HG02642 (cell line): ENCODE data around the gene LIMCH1.

Experiments used
- ATAC-seq: cut with Tn5 transposase; IDR thresholded peaks from one replicate; pipeline ENCODE4 v1.9.1; 2021; ENCODE audit warnings: mild to moderate bottlenecking; ENCODE audit not compliant: unreplicated experiment, poor library complexity

The LIMCH1 gene

DNA sequence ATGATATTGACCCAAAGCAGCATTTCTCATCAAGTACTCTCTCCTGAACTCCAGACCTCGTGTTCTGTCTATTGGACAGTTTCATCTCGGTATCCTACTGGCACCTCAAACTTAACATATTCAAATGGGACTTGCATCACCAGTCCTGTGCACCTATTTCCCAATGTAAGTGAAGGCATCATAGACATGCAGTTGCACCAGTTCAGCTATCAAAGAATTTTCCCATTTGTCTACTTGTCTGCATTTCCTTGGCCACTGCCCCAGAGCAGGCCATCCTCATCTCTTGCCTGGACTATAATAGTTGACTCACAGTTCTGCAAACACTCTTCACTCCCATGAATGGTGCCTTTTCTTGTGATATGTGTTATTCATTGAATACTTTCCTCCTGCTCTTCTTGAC is 11.3 kb upstream of the LIMCH1 start:
- no peak for ATAC-seq

DNA sequence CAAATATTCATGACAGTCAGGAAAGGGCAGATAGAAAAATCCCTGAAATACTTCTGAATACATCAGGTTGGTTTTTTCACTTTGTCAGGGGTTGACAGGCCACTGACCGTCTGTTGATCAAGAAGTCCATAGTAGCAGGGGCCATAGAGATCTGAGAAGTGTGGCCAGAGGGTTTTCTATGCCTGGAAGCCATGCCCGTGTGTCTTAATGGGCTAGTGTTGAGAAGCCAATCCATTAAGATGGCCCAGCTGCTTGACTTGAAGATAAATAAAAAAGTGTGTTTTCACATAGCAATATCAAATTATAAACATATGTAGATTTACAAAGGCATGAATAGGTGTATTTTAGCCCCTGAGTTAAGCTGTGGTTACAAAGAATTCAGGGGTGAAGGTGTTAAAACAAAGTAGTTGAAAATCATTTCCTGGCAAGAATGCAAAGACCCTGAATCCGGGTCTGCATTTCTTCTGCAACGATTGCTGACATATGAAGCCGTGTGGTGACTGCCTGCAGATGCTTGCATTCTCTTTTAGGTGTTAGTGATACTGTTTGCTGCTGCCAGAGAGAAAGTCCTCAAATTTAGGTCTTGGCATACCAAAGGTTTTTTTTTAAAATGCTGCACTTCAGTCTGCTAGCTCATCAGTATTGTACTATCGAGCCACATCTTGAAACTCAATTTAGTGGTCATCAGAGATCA is 9.3 kb upstream of the LIMCH1 start:
- no peak for ATAC-seq

DNA sequence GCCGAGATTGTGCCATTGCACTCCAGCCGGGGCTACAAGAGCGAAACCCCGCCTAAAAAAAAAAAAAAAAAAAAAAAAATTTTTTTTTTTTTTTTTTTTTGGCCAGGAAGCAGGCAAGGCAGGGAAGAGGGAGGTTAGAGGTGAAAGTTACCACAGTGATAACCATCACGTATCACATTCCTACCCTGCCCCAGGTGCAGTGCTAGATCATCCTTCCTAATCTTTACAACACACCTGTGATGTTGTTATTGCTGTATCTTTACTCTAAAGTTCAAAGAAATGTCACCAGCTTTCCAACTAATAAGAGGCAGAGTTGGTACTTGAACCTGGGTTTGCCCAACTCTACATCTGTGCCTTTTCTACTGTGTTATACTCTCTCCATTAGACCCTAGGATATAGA is 7.2 kb upstream of the LIMCH1 start:
- no peak for ATAC-seq

DNA sequence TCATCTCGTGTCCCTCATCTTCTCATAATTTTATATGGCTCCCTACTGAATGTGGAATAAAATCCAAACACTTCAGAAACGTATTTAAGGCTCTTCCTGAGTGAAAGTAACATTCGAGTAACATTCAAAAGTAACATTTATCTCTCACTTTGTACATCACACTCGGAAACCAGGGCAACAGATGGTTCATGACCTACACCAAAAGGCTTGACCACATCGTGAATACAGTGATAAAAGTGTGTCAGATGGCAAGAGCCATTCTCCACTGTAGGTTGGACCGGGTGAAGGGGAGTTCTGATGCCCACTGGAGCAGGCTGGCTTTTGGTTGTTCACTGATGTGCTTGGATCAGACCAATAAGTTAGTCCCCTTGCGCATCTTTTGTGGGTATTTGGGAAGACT is 5.6 kb upstream of the LIMCH1 start:
- no peak for ATAC-seq

DNA sequence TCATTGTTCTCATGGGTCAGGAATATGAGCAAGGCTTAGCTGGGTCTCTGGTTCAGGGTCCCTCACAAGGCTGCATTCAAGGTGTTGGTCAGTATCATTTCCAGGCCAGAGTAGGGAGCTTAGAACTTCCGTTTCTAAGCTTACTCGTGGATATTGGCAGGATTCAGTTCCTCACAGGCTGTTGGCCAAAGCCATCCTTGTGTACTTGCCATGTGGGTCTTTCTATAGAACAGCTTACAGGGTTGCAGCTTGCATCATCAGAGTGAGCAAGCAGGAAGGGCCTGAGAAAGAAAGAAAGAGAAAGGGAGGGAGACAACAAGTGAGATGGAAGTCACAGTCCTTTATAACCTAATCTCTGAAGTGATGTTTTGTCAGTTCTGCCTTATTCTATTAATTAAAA is 5.1 kb upstream of the LIMCH1 start:
- ATAC-seq: no peak

DNA sequence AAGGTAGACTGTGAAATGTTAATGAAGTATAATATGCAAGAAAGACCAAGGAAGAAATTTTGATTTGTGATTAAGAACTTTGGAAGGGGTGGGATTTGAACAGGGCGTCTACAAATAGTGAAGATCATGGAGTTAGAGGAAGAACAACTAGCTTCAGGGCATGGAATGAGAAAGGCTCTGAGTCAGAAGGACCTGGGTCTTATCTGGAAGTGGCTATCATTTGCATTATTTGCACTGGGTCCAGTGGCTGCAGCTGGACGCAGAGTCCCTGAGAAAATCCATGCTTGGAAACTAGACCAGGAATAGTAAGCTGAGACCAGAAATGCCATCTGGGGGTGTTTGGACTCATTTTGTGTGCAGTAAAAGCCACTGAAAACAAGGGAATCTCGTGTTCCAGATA is 4.3 kb upstream of the LIMCH1 start:
- no peak for ATAC-seq

DNA sequence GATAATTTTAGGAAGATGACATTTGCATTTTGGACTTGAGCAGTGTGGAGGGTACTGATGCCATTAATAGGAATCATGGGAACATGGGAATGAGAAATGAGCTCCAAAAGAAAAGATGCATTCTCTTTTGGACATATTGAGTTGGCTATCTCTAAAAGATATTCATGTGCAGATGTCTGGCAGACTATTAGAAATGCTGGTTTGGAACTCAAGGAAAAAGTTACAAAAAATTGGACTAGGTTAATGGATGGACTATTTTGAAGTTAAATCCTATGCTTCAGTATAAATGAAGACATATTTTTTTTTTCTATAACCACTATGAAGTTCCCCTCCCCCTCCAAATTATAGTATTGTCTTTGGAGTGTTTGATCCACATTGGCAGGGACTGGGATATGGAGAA is 3.6 kb upstream of the LIMCH1 start:
- ATAC-seq: no peak

DNA sequence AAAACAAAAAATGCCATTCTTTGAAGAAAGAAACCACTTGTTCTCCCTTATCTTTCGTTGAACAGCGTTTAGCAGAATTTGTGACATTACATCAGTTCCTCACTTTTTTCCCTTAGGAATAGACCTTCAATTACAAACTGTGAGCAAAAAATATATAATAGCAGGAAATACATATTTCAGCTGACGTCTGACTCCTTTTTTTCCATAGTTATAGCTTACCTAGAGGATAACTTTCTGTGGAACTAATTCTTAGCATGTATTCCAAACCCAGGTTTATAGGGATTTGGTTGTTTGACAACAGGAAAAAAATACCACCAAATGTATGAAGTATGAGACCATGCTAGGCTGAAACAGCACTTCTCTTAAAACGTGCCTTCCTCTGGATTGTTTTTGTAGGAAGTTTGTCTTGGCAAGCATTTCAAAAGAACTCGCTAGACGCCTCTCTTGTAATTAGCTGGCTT is 2.0 kb upstream of the LIMCH1 start:
- no peak for ATAC-seq

DNA sequence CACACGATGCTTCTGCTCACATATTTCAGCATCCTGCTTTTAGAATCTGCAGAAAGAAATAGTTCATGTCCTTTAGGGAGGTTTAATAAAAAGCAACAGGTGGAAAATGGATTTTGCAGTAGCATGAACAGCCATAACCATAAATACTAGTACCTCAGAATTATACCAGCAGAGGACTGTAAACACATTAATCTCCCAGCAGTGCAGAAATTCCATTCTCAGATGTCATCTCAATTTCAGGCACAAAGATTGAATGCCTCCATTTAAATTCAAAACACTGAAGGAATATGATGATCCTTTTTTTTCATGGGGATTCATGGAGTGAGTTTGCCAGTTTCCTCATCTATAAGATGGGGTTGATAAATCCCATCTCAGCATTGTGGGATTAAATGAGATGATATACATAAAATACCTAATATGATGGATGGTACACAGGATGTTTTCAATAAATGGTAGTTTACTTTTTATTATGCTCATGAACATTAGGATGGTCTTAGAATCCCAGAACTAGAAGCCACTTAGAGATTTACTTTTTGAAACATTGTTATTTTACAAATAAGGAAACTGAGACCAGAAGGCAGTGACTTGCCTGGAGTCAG is 566 bp upstream of the LIMCH1 start:
- no peak for ATAC-seq

DNA sequence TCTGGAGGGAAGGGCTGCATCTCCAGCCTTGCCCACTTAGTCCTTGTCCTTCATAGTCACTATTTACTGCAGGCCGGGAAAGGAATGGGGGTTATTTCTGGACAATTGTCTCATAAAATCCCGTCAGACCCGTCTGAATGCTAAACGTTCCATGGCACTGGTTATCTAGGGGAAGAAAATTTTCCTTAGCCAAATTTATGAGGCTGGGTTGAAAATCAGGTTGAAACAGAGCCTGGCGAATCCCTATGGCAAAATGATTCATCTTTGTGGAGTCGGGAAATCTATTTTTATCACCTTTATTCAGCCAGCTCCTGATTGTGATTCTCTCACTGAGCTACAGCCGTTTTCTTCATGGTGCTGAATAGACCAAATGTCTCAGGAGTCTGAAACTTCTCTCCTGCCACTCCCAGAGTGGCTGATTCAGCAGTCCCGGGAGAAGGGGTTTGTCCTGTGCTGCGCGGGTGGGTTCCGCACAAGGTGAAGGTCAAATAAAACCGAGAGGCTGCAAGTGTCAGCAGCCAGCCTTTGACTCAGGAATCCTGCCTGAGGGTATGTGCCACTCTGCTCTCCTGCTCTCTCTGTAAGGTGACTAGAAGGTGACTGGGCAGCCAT is 1.0 kb downstream of the LIMCH1 start:
- no peak for ATAC-seq

DNA sequence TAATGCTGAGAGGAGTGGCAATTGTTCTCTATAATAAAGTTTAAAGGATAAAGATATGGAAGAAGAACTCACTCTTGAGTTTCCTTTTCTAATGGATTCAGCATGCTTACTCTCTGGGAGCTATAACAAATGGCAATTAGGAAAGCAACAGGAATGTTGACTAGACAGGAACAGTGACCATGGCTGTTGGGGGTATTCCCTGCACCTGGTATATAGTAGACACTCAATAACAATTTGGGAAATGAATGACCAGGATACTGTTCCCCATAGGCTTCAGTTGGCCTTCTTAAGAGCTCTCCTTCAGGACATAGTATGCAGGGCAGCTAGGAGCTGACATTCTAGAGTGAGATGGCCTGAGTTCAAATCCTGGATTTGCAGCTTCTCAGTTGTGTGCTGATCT is 1.8 kb downstream of the LIMCH1 start:
- ATAC-seq: no peak

DNA sequence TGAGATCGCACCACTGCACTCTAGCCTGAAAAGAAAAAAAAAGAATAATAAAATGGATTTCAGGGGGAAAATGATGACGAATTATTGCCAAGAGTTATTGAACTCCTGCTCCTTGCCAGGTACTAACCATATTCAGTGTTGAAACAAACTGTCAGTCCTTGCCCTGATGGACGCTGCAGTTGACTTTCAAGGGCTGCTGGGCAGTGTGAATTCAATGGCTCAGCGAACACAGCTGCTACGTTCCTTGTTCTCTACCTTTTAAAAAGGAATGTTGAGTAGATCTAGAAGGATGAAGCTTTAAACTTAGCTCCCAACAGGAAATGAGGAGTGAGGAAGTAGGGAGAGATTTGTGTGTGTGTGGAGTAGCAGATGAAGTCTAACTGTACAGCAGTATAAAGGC is 2.7 kb downstream of the LIMCH1 start:
- no peak for ATAC-seq

DNA sequence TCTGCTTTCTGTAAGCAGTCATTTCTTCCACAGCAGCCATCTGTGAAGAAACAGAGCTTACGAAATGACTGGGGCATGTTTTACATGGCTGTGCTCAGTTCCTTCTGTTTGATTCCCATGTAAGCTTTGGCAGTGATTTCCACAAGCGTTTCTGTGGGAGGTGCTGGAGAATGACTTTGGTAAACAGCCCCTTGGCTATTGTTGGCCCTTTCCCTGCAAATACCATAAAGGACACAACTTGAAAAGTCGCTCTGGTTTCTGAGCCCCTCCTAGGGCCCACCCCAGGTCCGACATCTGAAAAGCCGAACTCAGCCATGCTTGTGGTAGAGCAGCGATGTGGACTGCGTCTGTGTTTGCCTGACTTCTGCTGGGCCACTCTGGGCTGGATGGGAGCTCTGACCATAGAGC is 3.7 kb downstream of the LIMCH1 start:
- no peak for ATAC-seq

DNA sequence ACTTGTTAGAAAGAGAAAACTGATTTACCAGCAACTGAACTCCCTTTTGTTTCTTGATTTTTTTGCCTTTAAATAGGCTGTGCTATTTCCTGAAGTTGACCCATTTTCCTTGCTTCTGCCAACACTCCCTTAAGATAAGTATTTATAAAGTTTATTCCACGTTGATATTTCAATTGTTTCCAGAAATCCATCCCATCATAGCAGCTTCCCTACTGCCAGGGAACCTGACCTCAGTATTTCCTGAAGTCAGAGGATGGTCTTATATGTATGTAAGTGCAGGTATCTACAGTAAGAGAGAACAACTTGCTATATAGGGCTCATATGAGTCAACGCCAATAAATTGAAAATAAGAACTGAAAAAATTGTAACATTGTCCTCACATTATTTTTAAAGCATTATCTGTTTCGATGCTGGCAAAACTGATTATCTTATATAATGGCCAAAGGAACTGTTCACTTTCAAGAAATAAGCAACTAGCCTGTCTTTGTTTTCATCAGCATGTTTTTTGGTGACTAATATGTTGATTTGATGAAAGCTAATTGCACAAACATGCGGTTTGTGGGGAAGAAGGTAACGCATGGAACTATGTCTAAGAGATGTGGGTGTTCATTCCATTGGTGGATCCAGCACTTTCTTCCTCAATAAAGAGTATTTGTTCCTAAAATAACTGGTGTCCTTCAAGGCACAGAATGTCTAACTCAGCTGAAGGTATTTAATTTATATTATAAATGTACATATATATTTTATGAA is 4.7 kb downstream of the LIMCH1 start:
- no peak for ATAC-seq

DNA sequence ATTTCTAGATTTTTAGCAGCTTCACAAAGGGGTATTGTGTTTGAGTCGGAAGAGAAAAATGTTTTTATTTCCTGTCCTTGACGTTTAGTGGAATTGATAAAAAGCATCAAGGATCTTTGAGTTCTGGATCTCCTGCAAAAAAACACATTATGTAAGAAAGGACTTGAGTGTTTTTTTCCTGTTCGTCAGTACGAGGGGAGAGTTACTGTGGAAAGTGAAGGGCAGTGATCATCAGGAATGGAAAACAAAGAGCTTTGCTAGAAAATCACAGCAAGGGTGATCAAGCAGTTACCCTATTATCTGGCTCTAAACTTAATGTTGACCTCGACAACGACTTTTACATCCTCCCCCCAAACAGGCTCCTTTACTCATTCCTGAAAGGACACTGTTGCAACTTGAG is 7.3 kb downstream of the LIMCH1 start:
- no peak for ATAC-seq

DNA sequence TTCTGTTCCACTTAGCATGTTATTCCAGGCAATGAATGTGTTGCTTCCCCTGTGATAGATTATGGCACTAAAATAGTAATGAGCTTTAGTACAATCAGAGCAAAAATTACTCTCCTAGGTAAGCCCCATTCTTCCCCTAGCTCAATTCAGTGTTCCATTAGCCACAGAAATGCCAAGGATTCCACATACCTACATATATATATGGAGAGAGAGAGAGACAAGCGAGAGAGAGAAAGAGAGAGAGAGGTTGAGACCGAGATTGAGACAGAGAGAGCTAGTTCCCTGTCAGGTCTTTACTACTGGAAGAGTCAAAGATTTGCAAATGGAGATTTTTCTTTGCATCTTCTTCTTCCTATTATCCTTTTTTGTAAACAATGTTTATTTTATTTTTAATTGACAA is 8.7 kb downstream of the LIMCH1 start:
- no peak for ATAC-seq

DNA sequence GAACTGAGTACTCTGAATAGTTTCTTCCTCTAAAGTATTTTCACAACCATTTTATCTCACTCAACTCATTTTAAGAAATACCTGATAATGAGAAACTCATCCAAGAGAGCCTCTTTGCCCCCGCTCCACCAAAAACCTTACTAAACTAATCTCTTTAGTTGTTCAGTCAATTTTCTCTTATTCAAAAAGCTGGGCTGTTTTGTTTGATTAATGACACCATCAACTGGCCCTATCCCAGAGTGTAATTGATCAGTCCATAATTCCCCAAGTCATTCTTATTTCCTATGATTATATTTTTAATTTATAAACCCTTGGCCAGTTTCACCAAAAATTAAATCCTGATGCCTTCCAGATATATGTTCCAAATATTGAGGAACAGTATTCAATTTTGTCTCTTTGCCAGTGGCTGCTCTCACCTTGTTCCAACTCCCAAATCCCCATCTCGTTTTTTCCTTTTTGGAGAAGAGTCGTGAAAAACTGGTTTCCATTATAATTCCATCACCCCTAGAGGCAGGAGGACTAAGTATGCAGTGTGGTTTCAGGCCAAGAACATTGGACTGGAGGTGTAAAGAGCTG is 10.4 kb downstream of the LIMCH1 start:
- ATAC-seq: no peak

DNA sequence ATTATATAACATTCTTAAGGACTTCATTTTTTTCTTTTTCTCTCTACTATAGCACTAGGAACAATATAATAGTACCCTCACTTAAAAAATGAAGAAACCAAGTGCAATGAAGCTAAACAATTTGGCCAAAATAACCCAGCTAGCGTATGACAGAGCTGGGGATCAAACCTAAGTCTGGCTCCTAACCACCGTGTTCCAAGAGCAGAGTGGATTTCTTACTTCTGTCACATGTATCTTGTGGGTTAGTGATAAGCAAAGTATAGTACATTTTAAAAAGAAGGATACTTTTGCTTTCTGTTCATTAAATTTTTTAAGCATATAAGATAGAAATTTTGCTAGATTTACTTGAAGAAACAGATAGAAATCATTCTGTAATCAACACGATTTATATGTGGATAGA is 11.5 kb downstream of the LIMCH1 start:
- no peak for ATAC-seq

DNA sequence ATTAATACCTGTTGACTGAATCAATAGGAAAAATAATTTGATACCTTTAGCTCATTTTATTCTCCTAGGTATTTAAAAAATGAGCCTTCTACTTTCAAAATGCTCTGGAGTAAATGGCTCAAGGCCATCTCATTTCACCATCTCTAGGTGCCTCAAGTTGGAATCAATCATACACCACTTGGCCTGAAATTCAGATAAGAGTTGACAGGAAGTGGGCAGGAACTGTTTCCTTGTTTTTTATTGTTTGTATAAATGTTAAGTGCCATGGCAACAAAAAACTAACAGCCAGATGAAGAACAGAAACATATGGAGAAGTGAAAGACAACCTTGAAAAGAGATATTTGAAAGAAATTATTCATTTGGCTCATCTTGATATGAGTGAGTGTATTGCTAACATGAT is 12.4 kb downstream of the LIMCH1 start:
- no peak for ATAC-seq

DNA sequence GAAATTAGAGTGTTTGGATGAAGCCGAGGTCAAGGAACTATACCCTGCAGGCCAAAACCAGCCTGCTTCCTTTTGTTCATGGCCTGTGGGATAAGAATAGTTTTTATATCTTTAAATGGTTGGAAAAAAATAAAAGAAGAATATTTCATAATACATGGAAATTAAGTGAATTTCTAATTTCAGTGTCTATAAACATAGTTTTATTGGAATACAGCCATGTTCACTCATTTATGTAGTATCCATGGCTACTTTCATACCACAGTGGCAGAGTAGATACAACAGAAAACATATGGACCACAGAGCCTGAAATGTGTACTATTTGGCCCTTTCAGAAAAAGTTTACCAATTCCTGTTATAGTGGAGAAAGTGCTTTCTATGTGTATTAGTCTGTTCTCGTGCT is 13.6 kb downstream of the LIMCH1 start:
- no peak for ATAC-seq

DNA sequence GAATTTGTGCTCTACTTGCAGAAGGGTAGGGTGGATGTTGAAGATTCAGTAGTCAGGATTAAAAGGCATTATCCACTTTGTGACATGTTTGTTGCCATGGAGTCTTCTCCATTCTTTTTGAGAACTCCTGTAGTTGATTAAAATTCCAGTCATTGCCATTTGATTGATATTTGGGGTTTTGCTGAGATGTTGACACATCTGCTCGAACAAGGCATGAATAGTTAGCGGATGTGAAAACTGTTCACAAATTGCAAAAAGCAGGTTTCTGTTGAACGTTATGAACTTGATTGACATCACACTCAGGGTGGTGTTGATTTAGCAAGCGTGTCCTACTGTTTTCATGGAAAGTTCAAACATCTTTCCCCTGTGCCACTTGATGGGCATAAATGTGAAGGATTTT is 16.9 kb downstream of the LIMCH1 start:
- ATAC-seq: no peak
